DMS153 (cell line): ENCODE data around the gene PDHA1.

Source experiments
- DNase-seq: peaks from one replicate; lab custom pipeline; 2025; lab: John Stamatoyannopoulos, UW

PDHA1 gene

DNA sequence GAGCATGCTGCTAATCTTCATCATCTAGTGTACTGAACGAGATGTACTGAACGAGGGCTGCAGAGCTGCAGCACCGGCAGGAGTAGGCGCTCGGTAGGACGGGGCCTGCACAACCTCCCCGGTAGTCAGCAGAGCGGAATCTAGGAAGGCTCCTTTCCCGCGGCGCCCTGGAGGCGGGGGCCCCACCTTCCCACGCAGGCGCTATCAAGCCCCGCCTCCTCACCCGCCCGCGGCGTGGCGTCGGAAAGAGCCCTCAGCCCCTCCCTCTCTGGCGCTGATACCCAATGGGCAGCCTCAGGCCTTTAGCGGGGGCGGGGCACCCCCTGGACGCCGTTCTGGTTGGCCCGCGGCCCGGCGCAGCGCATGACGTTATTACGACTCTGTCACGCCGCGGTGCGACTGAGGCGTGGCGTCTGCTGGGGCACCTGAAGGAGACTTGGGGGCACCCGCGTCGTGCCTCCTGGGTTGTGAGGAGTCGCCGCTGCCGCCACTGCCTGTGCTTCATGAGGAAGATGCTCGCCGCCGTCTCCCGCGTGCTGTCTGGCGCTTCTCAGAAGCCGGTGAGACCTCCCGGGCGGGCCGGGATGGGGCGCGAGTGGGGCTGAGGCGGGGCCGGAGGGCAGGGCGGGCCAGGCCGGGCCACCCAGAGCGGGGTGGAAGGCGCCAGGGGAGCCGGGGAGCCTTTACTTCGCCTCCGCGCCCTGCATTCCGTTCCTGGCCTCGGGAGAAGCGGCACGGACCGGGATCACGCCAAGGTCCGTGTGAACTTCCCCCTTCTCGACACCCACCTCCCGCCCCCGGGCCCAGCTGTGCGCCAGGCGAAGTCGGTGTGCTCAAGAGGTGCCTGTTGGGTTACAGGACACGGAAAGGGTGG lies at the start of gene PDHA1:
Gene PDHA1 (plus strand): TSS at position 393 of the 874 bp plus-strand sequence. CDS start 111 bp downstream, at position 504.
- peak; percentile 82 for DNase-seq

- no peak for DNase-seq
These were observed 40.4 kb upstream of the PDHA1 start for GRCh38 chrX:19303256-19303880.

- no peak for DNase-seq
These were observed 17.2 kb upstream of the PDHA1 start for GRCh38 chrX:19326567-19326966.

DNA sequence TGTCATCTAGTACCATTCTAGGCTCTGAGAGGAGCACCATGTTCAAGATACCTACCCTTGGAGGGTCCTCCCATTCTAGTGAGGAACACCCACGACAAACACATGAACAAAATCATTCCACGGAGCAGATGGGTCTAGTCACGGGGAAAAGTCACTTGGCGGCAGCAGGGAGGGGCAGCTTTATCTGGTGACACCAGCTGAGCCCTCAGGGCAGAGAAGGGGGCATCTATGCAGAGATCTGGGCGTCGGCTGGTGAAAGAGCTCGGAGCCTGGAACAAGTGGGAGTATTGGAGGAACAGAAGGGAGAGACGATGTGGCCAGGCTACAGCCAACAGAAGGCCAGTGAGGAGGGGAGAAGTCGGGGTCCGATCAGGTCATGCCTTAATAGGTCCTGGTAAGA lies 11.9 kb upstream of the PDHA1 start:
- DNase-seq: no peak

DNA sequence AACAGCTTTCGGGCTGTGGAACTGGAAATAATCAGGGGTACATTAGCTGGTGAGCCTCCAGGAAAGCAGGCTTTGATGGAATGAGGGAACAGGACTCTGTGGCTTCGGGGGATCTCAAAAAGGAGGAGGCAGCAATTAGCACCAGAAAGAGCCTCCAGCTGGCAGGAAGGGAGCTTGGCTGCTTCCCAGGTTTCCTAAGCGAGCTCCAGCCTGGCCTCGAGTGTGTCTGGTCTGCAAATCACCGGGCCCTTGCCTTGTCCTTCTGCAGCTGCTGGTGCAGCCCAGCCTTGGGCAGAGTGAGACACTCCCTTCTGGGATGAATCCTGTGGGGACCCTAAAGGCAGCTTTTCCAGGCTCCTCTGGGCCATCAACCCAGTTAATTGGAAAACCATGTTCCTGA lies 10.7 kb upstream of the PDHA1 start:
- no peak for DNase-seq

DNA sequence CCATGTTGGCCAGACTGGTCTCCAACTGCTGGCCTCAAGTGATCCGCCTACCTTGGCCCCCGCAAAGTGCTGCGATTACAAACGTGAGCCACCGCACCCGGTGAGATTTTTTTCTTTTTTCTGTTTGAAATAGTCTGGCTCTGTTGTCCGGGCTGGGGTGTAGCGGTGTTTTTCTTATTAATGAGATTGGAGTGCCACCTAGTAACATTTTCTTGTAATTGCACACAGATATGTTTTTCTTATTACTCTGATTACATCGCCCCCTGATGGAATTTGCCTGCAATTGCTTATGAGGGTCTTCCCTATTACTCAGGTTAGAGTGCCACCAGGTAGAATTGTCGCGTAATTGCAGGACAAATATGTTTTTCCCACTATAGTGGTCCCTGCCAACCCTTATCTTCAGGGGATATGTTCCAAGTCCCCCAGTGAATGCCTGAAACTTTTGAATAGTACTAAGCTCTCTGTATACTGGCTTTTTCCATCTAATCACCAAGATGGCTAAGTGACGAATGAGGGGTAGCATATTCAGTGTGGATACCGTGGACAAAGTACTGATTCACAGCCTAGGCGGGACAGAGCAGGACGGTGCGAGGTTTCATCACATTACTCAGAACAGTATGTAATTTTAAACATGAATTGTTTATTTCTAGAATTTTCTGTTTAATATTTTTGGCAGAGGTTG lies 8.6 kb upstream of the PDHA1 start:
- DNase-seq: no peak

DNA sequence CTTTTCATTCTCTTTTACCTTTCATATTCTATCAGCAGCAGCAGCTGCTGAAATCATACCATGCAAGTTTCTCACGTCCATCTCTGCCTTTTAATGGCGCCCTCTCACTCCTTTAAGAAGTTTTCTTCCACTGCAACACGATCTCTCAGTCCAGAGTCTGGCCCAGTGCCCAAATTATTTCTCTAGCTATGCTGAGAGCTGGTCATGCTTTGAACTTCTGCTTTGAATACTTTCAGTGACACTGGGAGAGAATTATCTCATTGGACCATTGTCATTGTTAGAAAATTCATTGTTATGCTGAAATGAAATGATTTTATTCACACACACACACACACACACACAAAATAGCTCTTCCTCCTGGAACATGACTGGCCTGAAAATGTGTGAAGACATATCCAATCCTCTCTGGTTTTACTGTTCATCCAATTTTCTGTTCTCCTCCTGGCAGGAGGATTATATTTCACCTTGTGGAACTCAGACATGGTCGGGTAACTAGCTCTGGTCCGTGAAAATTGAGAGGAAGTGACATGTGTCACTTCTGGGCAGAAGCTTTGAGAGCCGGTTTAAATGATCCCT lies 1.3 kb upstream of the PDHA1 start:
- no peak for DNase-seq

DNA sequence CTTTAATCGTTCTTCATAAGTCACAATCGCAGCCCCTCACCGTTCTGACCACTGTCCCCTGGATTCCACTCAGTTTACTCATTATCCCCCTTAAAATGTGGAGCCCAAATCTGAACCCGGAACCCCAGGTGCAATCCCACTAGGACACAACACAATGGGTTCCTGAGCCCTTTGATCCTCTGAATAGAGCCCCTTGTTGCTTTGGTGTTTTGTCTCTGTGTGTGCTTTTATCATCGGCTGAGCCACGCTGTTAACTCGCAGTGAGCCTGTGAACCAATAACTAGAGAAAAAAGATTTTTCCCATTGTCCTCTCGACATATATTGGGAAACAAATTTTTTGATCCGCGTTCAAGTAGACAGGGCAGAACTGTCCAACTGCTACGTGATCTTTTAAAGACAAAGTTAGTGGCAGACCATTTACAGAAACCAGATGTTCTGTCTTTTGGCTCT lies 617 bp upstream of the PDHA1 start:
- no peak for DNase-seq

GRCh38 chrX:19344661-19345060 lies 934 bp downstream of the PDHA1 start:
- DNase-seq: no peak

GRCh38 chrX:19347916-19348315 lies 4.2 kb downstream of the PDHA1 start:
- no peak for DNase-seq

GRCh38 chrX:19349264-19349663 lies 5.5 kb downstream of the PDHA1 start:
- no peak for DNase-seq

- no peak for DNase-seq
These were observed 7.2 kb downstream of the PDHA1 start for GRCh38 chrX:19350941-19351384.

DNA sequence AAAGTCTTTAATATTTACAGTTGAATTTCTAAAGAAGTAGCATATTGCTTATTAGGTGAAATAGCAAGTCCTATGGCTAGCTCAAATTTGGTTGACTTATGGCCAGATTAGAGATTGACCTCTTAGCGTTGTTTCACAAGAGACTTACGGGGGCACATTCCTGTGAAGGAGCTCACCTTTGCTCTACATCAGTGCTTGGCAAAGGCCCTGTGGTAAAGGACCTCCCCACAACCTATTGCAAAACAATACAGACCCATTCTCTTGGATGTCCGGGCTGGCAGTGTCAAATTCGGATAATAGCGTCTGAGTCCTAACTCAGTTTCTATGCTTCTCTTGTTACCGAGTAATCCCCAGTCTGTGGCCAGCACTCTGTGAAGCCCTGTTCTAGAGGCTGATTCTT lies 10.9 kb downstream of the PDHA1 start:
- no peak for DNase-seq

DNA sequence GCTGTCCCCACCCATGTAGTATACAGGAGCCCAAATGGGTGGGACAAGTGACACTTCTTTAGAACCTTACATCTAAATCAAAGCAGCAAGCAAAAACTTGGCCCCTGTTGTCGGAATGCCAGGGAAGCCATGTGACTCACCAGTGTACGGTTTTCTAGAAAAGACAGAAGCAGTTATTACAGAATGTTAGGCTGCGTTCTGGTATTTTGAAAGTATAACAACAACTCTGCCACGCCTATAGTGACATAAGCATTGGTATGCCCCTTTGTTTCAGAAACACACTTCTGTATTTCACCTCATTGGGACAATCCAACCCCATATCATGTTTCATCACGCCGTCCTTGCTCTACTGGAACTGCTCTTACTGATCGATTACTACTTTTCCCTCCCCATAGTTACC lies 14.8 kb downstream of the PDHA1 start:
- DNase-seq: no peak

GRCh38 chrX:19360903-19361302 lies 17.2 kb downstream of the PDHA1 start:
- DNase-seq: no peak

DNA sequence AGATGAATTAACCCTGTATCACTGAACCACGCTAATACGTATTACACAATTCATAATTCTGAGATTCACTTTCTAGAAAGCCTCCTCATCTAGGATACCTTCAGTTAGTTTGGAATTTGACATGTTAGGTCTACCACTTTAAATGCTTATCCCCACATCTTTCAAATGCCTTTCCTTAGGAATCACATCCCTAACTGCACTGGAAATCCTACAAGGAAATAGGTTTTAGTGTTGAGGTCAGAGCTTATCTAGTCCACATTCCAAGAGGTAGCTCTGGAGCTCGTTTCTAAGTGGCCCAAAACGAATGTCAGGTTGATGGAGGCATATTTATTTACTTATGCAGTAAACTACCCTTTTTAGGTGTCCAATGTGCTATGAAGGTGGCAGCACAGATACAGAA lies 18.0 kb downstream of the PDHA1 start:
- no peak for DNase-seq

DNA sequence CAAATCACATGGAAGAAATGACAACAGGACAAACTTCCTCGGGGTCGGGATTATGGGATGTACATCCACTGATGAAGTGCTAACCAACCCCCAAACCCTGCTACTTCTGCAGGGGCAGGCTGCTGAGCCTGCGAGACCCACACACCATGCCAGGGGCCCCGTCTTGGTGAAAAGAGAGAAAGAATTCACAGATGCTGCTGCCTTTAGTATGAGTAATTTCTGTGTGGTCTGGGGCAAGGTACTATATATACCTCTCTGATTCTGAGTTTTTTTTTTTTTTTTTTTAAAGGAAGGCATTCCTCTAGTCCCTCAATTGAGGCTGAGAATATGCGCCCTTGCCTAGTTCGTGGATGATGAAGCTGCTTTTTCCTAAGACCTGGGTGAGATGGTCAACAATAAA lies 24.8 kb downstream of the PDHA1 start:
- no peak for DNase-seq

DNA sequence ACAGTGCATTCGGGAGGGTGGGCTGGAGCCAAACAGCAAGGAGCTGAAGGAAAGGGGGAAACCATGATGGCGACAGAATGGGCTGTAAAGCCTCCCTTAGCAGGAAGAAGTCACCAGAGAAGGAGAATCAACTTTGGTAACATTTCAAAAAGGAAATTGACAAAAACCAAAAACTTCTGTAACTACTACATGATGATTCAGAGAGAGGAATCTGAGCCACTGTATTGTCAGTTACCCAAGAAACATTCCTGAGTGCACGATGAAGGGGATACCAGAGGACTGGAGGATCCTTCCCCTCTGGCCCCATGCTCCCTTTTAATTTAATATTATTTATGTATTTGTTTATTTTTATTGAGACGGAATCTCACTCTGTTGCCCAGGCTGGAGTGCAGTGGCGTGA lies 26.3 kb downstream of the PDHA1 start:
- no peak for DNase-seq

GRCh38 chrX:19372170-19372546 lies 28.4 kb downstream of the PDHA1 start:
- peak; percentile 4 for DNase-seq

- DNase-seq: no peak
These were observed 29.0 kb downstream of the PDHA1 start for GRCh38 chrX:19372547-19373331.

GRCh38 chrX:19373351-19373891 lies 29.7 kb downstream of the PDHA1 start:
- DNase-seq: no peak
